Duodenal mucosa (tissue), 2 donors: ENCODE results near the gene NECAB2.

Experiments used
- H3K27ac ChIP-seq: one replicate; pipeline ENCODE4 v1.7.0; 2013; ENCODE audit warnings: low read depth, low read length
- H3K27me3 ChIP-seq, 2 donors: one replicate each; pipeline ENCODE4 v1.7.0; 2013; ENCODE audit warnings: low read length in 2 of 2, control low read depth in 1 of 2; ENCODE audit not compliant: insufficient read depth in 2 of 2, control insufficient read depth in 1 of 2
- H3K36me3 ChIP-seq, 2 donors: one replicate each; pipeline ENCODE4 v1.7.0; 2013; ENCODE audit warnings: low read length in 2 of 2, control low read depth in 1 of 2; ENCODE audit not compliant: insufficient read depth in 2 of 2, control insufficient read depth in 1 of 2
- H3K4me1 ChIP-seq, 2 donors: one replicate each; pipeline ENCODE4 v1.7.0; 2013; ENCODE audit warnings: low read length in 2 of 2, control low read depth in 1 of 2; ENCODE audit not compliant: insufficient read depth in 2 of 2, control insufficient read depth in 1 of 2
- H3K4me3 ChIP-seq, 2 donors: one replicate each; pipeline ENCODE4 v1.7.0; 2013; ENCODE audit warnings: low read length in 2 of 2, low read depth in 1 of 2
- H3K9ac ChIP-seq, 2 donors: one replicate each; pipeline ENCODE4 v1.7.0; 2013; ENCODE audit warnings: low read length in 2 of 2, low read depth in 1 of 2
- H3K9me3 ChIP-seq, 2 donors: one replicate each; pipeline ENCODE4 v1.7.0; 2013; ENCODE audit warnings: low read length in 2 of 2, control low read depth in 1 of 2; ENCODE audit not compliant: control insufficient read depth in 1 of 2

The NECAB2 gene

GRCh38 chr16:84004442-84004841 lies 36.4 kb downstream of the NECAB2 start:
- Histone ChIP-seq H3K4me1 (no peaks in the 10 kb centered on the region), H3K27ac (no peak overlapping the region), H3K9me3 (no peaks in the 10 kb centered on the region), H3K9ac (no peak overlapping the region), H3K27me3 (peaks cover 0 to 6% of the 10 kb centered on the region in 2 donors), H3K36me3 (no peaks in the 10 kb centered on the region), H3K4me3 (no peak overlapping the region)

GRCh38 chr16:84005391-84005790 lies 37.3 kb downstream of the NECAB2 start:
- no peak overlapping the region for H3K4me3 ChIP-seq
- no peak overlapping the region for H3K27ac ChIP-seq
- H3K9me3 ChIP-seq = no peaks in the 10 kb centered on the region
- H3K36me3 ChIP-seq = no peaks in the 10 kb centered on the region
- H3K27me3 ChIP-seq = peaks cover 0 to 6% of the 10 kb centered on the region in 2 donors
- H3K4me1 ChIP-seq = no peaks in the 10 kb centered on the region
- H3K9ac ChIP-seq = no peak overlapping the region

- Histone ChIP-seq H3K9me3 (no peaks in the 10 kb centered on the region), H3K4me1 (no peaks in the 10 kb centered on the region), H3K9ac (no peak overlapping the region), H3K27ac (no peak overlapping the region), H3K4me3 (no peak overlapping the region), H3K36me3 (no peaks in the 10 kb centered on the region), H3K27me3 (peaks cover 0 to 6% of the 10 kb centered on the region in 2 donors)
These were observed 39.5 kb downstream of the NECAB2 start for GRCh38 chr16:84007520-84007919.

GRCh38 chr16:84007965-84008364 lies 39.9 kb downstream of the NECAB2 start:
- no peak overlapping the region for H3K4me3 ChIP-seq
- no peak overlapping the region for H3K27ac ChIP-seq
- peaks cover 0 to 6% of the 10 kb centered on the region in 2 donors for H3K27me3 ChIP-seq
- H3K9ac ChIP-seq = no peak overlapping the region
- H3K9me3 ChIP-seq = no peaks in the 10 kb centered on the region
- no peaks in the 10 kb centered on the region for H3K36me3 ChIP-seq
- H3K4me1 ChIP-seq = no peaks in the 10 kb centered on the region

GRCh38 chr16:84009282-84009681 lies 41.2 kb downstream of the NECAB2 start:
- Histone ChIP-seq H3K36me3 (no peaks in the 10 kb centered on the region), H3K4me3 (no peak overlapping the region), H3K9me3 (no peaks in the 10 kb centered on the region), H3K4me1 (no peaks in the 10 kb centered on the region), H3K27me3 (peaks cover 0 to 5% of the 10 kb centered on the region in 2 donors), H3K9ac (no peak overlapping the region), H3K27ac (no peak overlapping the region)

- no peak overlapping the region for H3K4me3 ChIP-seq
- H3K9ac ChIP-seq = no peak overlapping the region
- no peaks in the 10 kb centered on the region for H3K27me3 ChIP-seq
- no peak overlapping the region for H3K27ac ChIP-seq
- H3K9me3 ChIP-seq = no peaks in the 10 kb centered on the region
- H3K4me1 ChIP-seq = no peaks in the 10 kb centered on the region
- no peaks in the 10 kb centered on the region for H3K36me3 ChIP-seq
These were observed 45.9 kb downstream of the NECAB2 start for GRCh38 chr16:84013787-84014569.

- no peaks in the 10 kb centered on the region for H3K36me3 ChIP-seq
- H3K4me1 ChIP-seq = no peaks in the 10 kb centered on the region
- H3K9ac ChIP-seq = no peak overlapping the region
- H3K9me3 ChIP-seq = peaks cover 0 to 3% of the 10 kb centered on the region in 2 donors
- H3K4me3 ChIP-seq = no peak overlapping the region
- no peak overlapping the region for H3K27ac ChIP-seq
- H3K27me3 ChIP-seq = no peaks in the 10 kb centered on the region
These were observed 46.7 kb downstream of the NECAB2 start for GRCh38 chr16:84014570-84015327.

GRCh38 chr16:84015399-84015798 lies 47.4 kb downstream of the NECAB2 start:
- H3K27me3 ChIP-seq = no peaks in the 10 kb centered on the region
- no peaks in the 10 kb centered on the region for H3K36me3 ChIP-seq
- H3K9ac ChIP-seq = no peak overlapping the region
- no peak overlapping the region for H3K27ac ChIP-seq
- H3K4me1 ChIP-seq = no peaks in the 10 kb centered on the region
- peaks cover 0 to 4% of the 10 kb centered on the region in 2 donors for H3K9me3 ChIP-seq
- H3K4me3 ChIP-seq = no peak overlapping the region

GRCh38 chr16:84016477-84016876 lies 48.4 kb downstream of the NECAB2 start:
- Histone ChIP-seq H3K27me3 (no peaks in the 10 kb centered on the region), H3K4me1 (no peaks in the 10 kb centered on the region), H3K9me3 (peaks cover 5 to 7% of the 10 kb centered on the region in 2 donors), H3K4me3 (no peak overlapping the region), H3K27ac (no peak overlapping the region), H3K36me3 (no peaks in the 10 kb centered on the region), H3K9ac (no peak overlapping the region)

- Histone ChIP-seq H3K4me1 (peaks cover 0 to under 1% of the 10 kb centered on the region in 2 donors), H3K4me3 (no peak overlapping the region), H3K36me3 (no peaks in the 10 kb centered on the region), H3K27me3 (no peaks in the 10 kb centered on the region), H3K9ac (no peak overlapping the region), H3K9me3 (peaks cover 9% of the 10 kb centered on the region in 2 donors), H3K27ac (no peak overlapping the region)
These were observed 50.7 kb downstream of the NECAB2 start for GRCh38 chr16:84018710-84019109.
